ENCODE data around the gene PGM1. TPM values are rescaled to one million over a fixed set of nuclear protein-coding genes. Genes with fewer than 3 reads are reported as not detected.
A peak's percentile ranks its signal among the peaks of the same experiment; 100 is the strongest.

The PGM1 gene
- total RNA-seq, 1 experiment from 2014 or later: 54.6 TPM

GRCh38 chr1:63690966-63691700, 97.9 kb downstream of the PGM1 start:
- Histone ChIP-seq H2AFZ (ENCODE audit: low read depth, low read length, poor library complexity, severe bottlenecking) (peak overlapping the region; percentile 75), H3K9me2 (ENCODE audit: insufficient read depth) (no peaks in the 10 kb centered on the region), H3K4me1 (ENCODE audit: control insufficient read depth in 1 of 2, insufficient read depth in 2 of 2, low read length in 2 of 2) (peaks cover 0 to 6% of the 10 kb centered on the region in 2 experiments; a peak in 1 of 4 replicates), H3K27ac (ENCODE audit: low read depth, low read length) (no peak overlapping the region), H3K4me2 (ENCODE audit: low read length) (no peak overlapping the region), H3K27me3 (ENCODE audit: insufficient read depth, low read length) (no peaks in the 10 kb centered on the region), H4K20me1 (ENCODE audit: insufficient read depth) (no peaks in the 10 kb centered on the region), H3K9me3 (ENCODE audit: control insufficient read depth in 1 of 2, insufficient read depth in 1 of 2, low read depth in 1 of 2, low read length in 2 of 2) (no peaks in the 10 kb centered on the region), H3K9ac (ENCODE audit: low read length) (no peak overlapping the region), H3K4me3 (replicated peaks in 1 of 2; ENCODE audit: low read depth in 1 of 2, low read length in 2 of 2) (no peak overlapping the region), H3K36me3 (ENCODE audit: control insufficient read depth in 1 of 2, insufficient read depth in 2 of 2, low read length in 2 of 2) (no peaks in the 10 kb centered on the region), H3K79me2 (ENCODE audit: insufficient read depth, low read length) (no peaks in the 10 kb centered on the region)
- no peak for DNase-seq (ENCODE audit: low read depth, low spot score)
- BruUV-seq (replicated peaks): no TSS peak
- intact Hi-C loops (cut with micrococcal nuclease): loop anchor here (5.0 kb wide), 1 partner anchor 226 kb away; no protein-coding TSS in a partner anchor
- RAD21 ChIA-PET (ENCODE audit: low non-redundant PET in 1 of 2, low total read pairs in 2 of 2, uncharacterized antibody in 2 of 2, unreplicated experiment in 2 of 2): interaction anchor here (0.7 to 2.0 kb wide), 19 partner anchors 15 to 556 kb away, joined by 3 to 14 read pairs (median 5); no protein-coding TSS in a partner anchor
- POLR2A ChIA-PET: interaction anchor here (1.1 to 2.2 kb wide), 4 partner anchors 17 to 446 kb away, joined by 3 to 12 read pairs (median 5); no protein-coding TSS in a partner anchor
- CTCF ChIA-PET: interaction anchor here (0.7 to 2.9 kb wide), 37 partner anchors 9 to 849 kb away, joined by 3 to 104 read pairs (median 5); partner anchors contain the start of gene ROR1
- no peak for ATAC-seq
- TF ChIP-seq CTCF (IDR thresholded peaks at IDR 0.05 in 2 of 3, conservative IDR thresholded peaks at IDR 0.05 in 1 of 3; ENCODE audit: borderline replicate concordance in 1 of 3, insufficient read depth in 1 of 3, low read depth in 2 of 3, low read length in 2 of 3) (no peak), TCF7L2 (IDR thresholded peaks at IDR 0.05; ENCODE audit: borderline replicate concordance, extremely low read depth, insufficient read depth, insufficient read length) (no peak), FOSL1 (IDR thresholded peaks at IDR 0.05; ENCODE audit: low read depth) (no peak), CBX3 (IDR thresholded peaks at IDR 0.05; ENCODE audit: low read depth) (no peak), ZBTB33 (IDR thresholded peaks at IDR 0.05; ENCODE audit: extremely low read depth, insufficient replicate concordance, low read length) (no peak), EZH2phosphoT487 (IDR thresholded peaks at IDR 0.05; ENCODE audit: borderline replicate concordance) (no peak), RAD21 (IDR thresholded peaks at IDR 0.05; ENCODE audit: low read depth) (no peak), CEBPB (IDR thresholded peaks at IDR 0.05; ENCODE audit: low read depth) (no peak), EZH2 (IDR thresholded peaks at IDR 0.05) (no peak), SIN3A (IDR thresholded peaks at IDR 0.05; ENCODE audit: low read depth) (no peak), JUND (IDR thresholded peaks at IDR 0.05) (no peak), SP1 (IDR thresholded peaks at IDR 0.05; ENCODE audit: low read depth) (no peak), SRF (IDR thresholded peaks at IDR 0.05; ENCODE audit: low read depth) (no peak), EGR1 (IDR thresholded peaks at IDR 0.05; ENCODE audit: low read depth) (no peak), YY1 (IDR thresholded peaks at IDR 0.05; ENCODE audit: extremely low read depth, insufficient replicate concordance, low read depth, low read length) (no peak)

Measured in HCT116 (cell line).